ENCODE measurements around the gene RBM23.
"Not testable (repeated sequence)": the region's sequence is repeated elsewhere in the genome, so short reads cannot be mapped to it uniquely, and the experiment has no call there.

Gene RBM23

GRCh38 chr14:22920697-22921096 is 1.7 kb upstream of the RBM23 start:
- H3K27me3 ChIP-seq (ENCODE audit: control insufficient read depth in 1 of 2, insufficient read depth in 2 of 2, low read length in 2 of 2): no peaks in the 10 kb centered on the region
- peaks cover 19 to 42% of the 10 kb centered on the region in 2 donors for H3K36me3 ChIP-seq (ENCODE audit: control insufficient read depth in 1 of 2, insufficient read depth in 2 of 2, low read length in 2 of 2)
- no peak overlapping the region for H3K9ac ChIP-seq (ENCODE audit: low read depth in 1 of 2, low read length in 2 of 2)
- no peak overlapping the region for H3K27ac ChIP-seq (ENCODE audit: low read depth, low read length)
- H3K9me3 ChIP-seq (ENCODE audit: control insufficient read depth in 1 of 2, low read length in 2 of 2): no peaks in the 10 kb centered on the region
- peaks cover 16% of the 10 kb centered on the region in 2 donors for H3K4me1 ChIP-seq (ENCODE audit: control insufficient read depth in 1 of 2, insufficient read depth in 2 of 2, low read length in 2 of 2)
- H3K4me3 ChIP-seq (ENCODE audit: low read depth in 1 of 2, low read length in 2 of 2): no peak overlapping the region

- Histone ChIP-seq H3K4me3 (ENCODE audit: low read depth in 1 of 2, low read length in 2 of 2) (peak overlapping the region; percentile 72 to 78), H3K9me3 (ENCODE audit: control insufficient read depth in 1 of 2, low read length in 2 of 2) (no peaks in the 10 kb centered on the region), H3K4me1 (ENCODE audit: control insufficient read depth in 1 of 2, insufficient read depth in 2 of 2, low read length in 2 of 2) (peaks cover 16% of the 10 kb centered on the region in 2 donors), H3K27me3 (ENCODE audit: control insufficient read depth in 1 of 2, insufficient read depth in 2 of 2, low read length in 2 of 2) (no peaks in the 10 kb centered on the region), H3K36me3 (ENCODE audit: control insufficient read depth in 1 of 2, insufficient read depth in 2 of 2, low read length in 2 of 2) (peaks cover 17 to 39% of the 10 kb centered on the region in 2 donors), H3K27ac (ENCODE audit: low read depth, low read length) (peak overlapping the region; percentile 74), H3K9ac (ENCODE audit: low read depth in 1 of 2, low read length in 2 of 2) (peak overlapping the region; percentile 70 to 86)
Measured at GRCh38 chr14:22919601-22919921, 612 bp upstream of the RBM23 start.

- H3K9ac ChIP-seq (ENCODE audit: low read depth in 1 of 2, low read length in 2 of 2): no peak overlapping the region
Measured at GRCh38 chr14:22915886-22916521, 2.9 kb downstream of the RBM23 start.

GRCh38 chr14:22914836-22915235 is 4.1 kb downstream of the RBM23 start:
- peaks cover 0 to 13% of the 10 kb centered on the region in 2 donors for H3K36me3 ChIP-seq (ENCODE audit: control insufficient read depth in 1 of 2, insufficient read depth in 2 of 2, low read length in 2 of 2)
- not testable (repeated sequence) for H3K27ac ChIP-seq (ENCODE audit: low read depth, low read length); H3K9ac ChIP-seq (ENCODE audit: low read depth in 1 of 2, low read length in 2 of 2); H3K9me3 ChIP-seq (ENCODE audit: control insufficient read depth in 1 of 2, low read length in 2 of 2); H3K4me3 ChIP-seq (ENCODE audit: low read depth in 1 of 2, low read length in 2 of 2); H3K27me3 ChIP-seq (ENCODE audit: control insufficient read depth in 1 of 2, insufficient read depth in 2 of 2, low read length in 2 of 2)
- H3K4me1 ChIP-seq (ENCODE audit: control insufficient read depth in 1 of 2, insufficient read depth in 2 of 2, low read length in 2 of 2): peaks cover 11 to 13% of the 10 kb centered on the region in 2 donors

More at GRCh38 chr14:22915886-22916521, 2.9 kb downstream of the RBM23 start:
- Histone ChIP-seq H3K4me1 (ENCODE audit: control insufficient read depth in 1 of 2, insufficient read depth in 2 of 2, low read length in 2 of 2) (peaks cover 11 to 16% of the 10 kb centered on the region in 2 donors), H3K4me3 (ENCODE audit: low read depth in 1 of 2, low read length in 2 of 2) (no peak overlapping the region), H3K27ac (ENCODE audit: low read depth, low read length) (no peak overlapping the region), H3K9me3 (ENCODE audit: control insufficient read depth in 1 of 2, low read length in 2 of 2) (no peaks in the 10 kb centered on the region), H3K36me3 (ENCODE audit: control insufficient read depth in 1 of 2, insufficient read depth in 2 of 2, low read length in 2 of 2) (peaks cover 6 to 14% of the 10 kb centered on the region in 2 donors), H3K27me3 (ENCODE audit: control insufficient read depth in 1 of 2, insufficient read depth in 2 of 2, low read length in 2 of 2) (no peaks in the 10 kb centered on the region)

GRCh38 chr14:22910916-22911315 is 8.0 kb downstream of the RBM23 start:
- Histone ChIP-seq H3K36me3 (ENCODE audit: control insufficient read depth in 1 of 2, insufficient read depth in 2 of 2, low read length in 2 of 2) (peaks cover 13 to 47% of the 10 kb centered on the region in 2 donors), H3K27me3 (ENCODE audit: control insufficient read depth in 1 of 2, insufficient read depth in 2 of 2, low read length in 2 of 2) (no peaks in the 10 kb centered on the region), H3K4me1 (ENCODE audit: control insufficient read depth in 1 of 2, insufficient read depth in 2 of 2, low read length in 2 of 2) (no peaks in the 10 kb centered on the region), H3K4me3 (ENCODE audit: low read depth in 1 of 2, low read length in 2 of 2) (no peak overlapping the region), H3K9me3 (ENCODE audit: control insufficient read depth in 1 of 2, low read length in 2 of 2) (no peaks in the 10 kb centered on the region), H3K9ac (ENCODE audit: low read depth in 1 of 2, low read length in 2 of 2) (no peak overlapping the region), H3K27ac (ENCODE audit: low read depth, low read length) (no peak overlapping the region)

- Histone ChIP-seq H3K4me3 (ENCODE audit: low read depth in 1 of 2, low read length in 2 of 2) (no peak overlapping the region), H3K4me1 (ENCODE audit: control insufficient read depth in 1 of 2, insufficient read depth in 2 of 2, low read length in 2 of 2) (no peaks in the 10 kb centered on the region), H3K36me3 (ENCODE audit: control insufficient read depth in 1 of 2, insufficient read depth in 2 of 2, low read length in 2 of 2) (peaks cover 36 to 70% of the 10 kb centered on the region in 2 donors), H3K27ac (ENCODE audit: low read depth, low read length) (no peak overlapping the region), H3K9me3 (ENCODE audit: control insufficient read depth in 1 of 2, low read length in 2 of 2) (no peaks in the 10 kb centered on the region), H3K27me3 (ENCODE audit: control insufficient read depth in 1 of 2, insufficient read depth in 2 of 2, low read length in 2 of 2) (no peaks in the 10 kb centered on the region), H3K9ac (ENCODE audit: low read depth in 1 of 2, low read length in 2 of 2) (no peak overlapping the region)
Measured at GRCh38 chr14:22908601-22909000, 10.3 kb downstream of the RBM23 start.

- Histone ChIP-seq H3K36me3 (ENCODE audit: control insufficient read depth in 1 of 2, insufficient read depth in 2 of 2, low read length in 2 of 2) (peaks cover 44 to 77% of the 10 kb centered on the region in 2 donors), H3K4me3 (ENCODE audit: low read depth in 1 of 2, low read length in 2 of 2) (no peak overlapping the region), H3K9ac (ENCODE audit: low read depth in 1 of 2, low read length in 2 of 2) (no peak overlapping the region), H3K4me1 (ENCODE audit: control insufficient read depth in 1 of 2, insufficient read depth in 2 of 2, low read length in 2 of 2) (no peaks in the 10 kb centered on the region), H3K27ac (ENCODE audit: low read depth, low read length) (no peak overlapping the region), H3K27me3 (ENCODE audit: control insufficient read depth in 1 of 2, insufficient read depth in 2 of 2, low read length in 2 of 2) (no peaks in the 10 kb centered on the region), H3K9me3 (ENCODE audit: control insufficient read depth in 1 of 2, low read length in 2 of 2) (no peaks in the 10 kb centered on the region)
Measured at GRCh38 chr14:22907429-22907828, 11.5 kb downstream of the RBM23 start.

- Histone ChIP-seq H3K27me3 (ENCODE audit: control insufficient read depth in 1 of 2, insufficient read depth in 2 of 2, low read length in 2 of 2) (no peaks in the 10 kb centered on the region), H3K9me3 (ENCODE audit: control insufficient read depth in 1 of 2, low read length in 2 of 2) (no peaks in the 10 kb centered on the region), H3K4me1 (ENCODE audit: control insufficient read depth in 1 of 2, insufficient read depth in 2 of 2, low read length in 2 of 2) (no peaks in the 10 kb centered on the region), H3K4me3 (ENCODE audit: low read depth in 1 of 2, low read length in 2 of 2) (no peak overlapping the region), H3K27ac (ENCODE audit: low read depth, low read length) (no peak overlapping the region), H3K36me3 (ENCODE audit: control insufficient read depth in 1 of 2, insufficient read depth in 2 of 2, low read length in 2 of 2) (peaks cover 51 to 85% of the 10 kb centered on the region in 2 donors), H3K9ac (ENCODE audit: low read depth in 1 of 2, low read length in 2 of 2) (no peak overlapping the region)
Measured at GRCh38 chr14:22906073-22906472, 12.9 kb downstream of the RBM23 start.

GRCh38 chr14:22905627-22906026 is 13.3 kb downstream of the RBM23 start:
- no peak overlapping the region for H3K4me3 ChIP-seq (ENCODE audit: low read depth in 1 of 2, low read length in 2 of 2)
- H3K36me3 ChIP-seq (ENCODE audit: control insufficient read depth in 1 of 2, insufficient read depth in 2 of 2, low read length in 2 of 2): peaks cover 54 to 85% of the 10 kb centered on the region in 2 donors
- H3K9me3 ChIP-seq (ENCODE audit: control insufficient read depth in 1 of 2, low read length in 2 of 2): no peaks in the 10 kb centered on the region
- H3K27ac ChIP-seq (ENCODE audit: low read depth, low read length): no peak overlapping the region
- H3K9ac ChIP-seq (ENCODE audit: low read depth in 1 of 2, low read length in 2 of 2): no peak overlapping the region
- no peaks in the 10 kb centered on the region for H3K4me1 ChIP-seq (ENCODE audit: control insufficient read depth in 1 of 2, insufficient read depth in 2 of 2, low read length in 2 of 2)
- no peaks in the 10 kb centered on the region for H3K27me3 ChIP-seq (ENCODE audit: control insufficient read depth in 1 of 2, insufficient read depth in 2 of 2, low read length in 2 of 2)

GRCh38 chr14:22903742-22904087 is 15.2 kb downstream of the RBM23 start:
- Histone ChIP-seq H3K27me3 (ENCODE audit: control insufficient read depth in 1 of 2, insufficient read depth in 2 of 2, low read length in 2 of 2) (no peaks in the 10 kb centered on the region), H3K4me3 (ENCODE audit: low read depth in 1 of 2, low read length in 2 of 2) (no peak overlapping the region), H3K9me3 (ENCODE audit: control insufficient read depth in 1 of 2, low read length in 2 of 2) (no peaks in the 10 kb centered on the region), H3K9ac (ENCODE audit: low read depth in 1 of 2, low read length in 2 of 2) (no peak overlapping the region), H3K27ac (ENCODE audit: low read depth, low read length) (no peak overlapping the region), H3K4me1 (ENCODE audit: control insufficient read depth in 1 of 2, insufficient read depth in 2 of 2, low read length in 2 of 2) (peaks cover 4 to 5% of the 10 kb centered on the region in 2 donors), H3K36me3 (ENCODE audit: control insufficient read depth in 1 of 2, insufficient read depth in 2 of 2, low read length in 2 of 2) (peaks cover 47 to 74% of the 10 kb centered on the region in 2 donors)

All from duodenal mucosa (tissue), 2 donors.